Measurements from ENCODE around the gene SHISA7. TPM values are rescaled to one million over a fixed set of nuclear protein-coding genes. Genes with fewer than 3 reads are reported as not detected.
A peak's percentile ranks its signal among the peaks of the same experiment; 100 is the strongest.

The SHISA7 gene
- total RNA-seq (2014; rRNA removed; shearing (Covaris generic)) = not detected in 2 replicates

DNA sequence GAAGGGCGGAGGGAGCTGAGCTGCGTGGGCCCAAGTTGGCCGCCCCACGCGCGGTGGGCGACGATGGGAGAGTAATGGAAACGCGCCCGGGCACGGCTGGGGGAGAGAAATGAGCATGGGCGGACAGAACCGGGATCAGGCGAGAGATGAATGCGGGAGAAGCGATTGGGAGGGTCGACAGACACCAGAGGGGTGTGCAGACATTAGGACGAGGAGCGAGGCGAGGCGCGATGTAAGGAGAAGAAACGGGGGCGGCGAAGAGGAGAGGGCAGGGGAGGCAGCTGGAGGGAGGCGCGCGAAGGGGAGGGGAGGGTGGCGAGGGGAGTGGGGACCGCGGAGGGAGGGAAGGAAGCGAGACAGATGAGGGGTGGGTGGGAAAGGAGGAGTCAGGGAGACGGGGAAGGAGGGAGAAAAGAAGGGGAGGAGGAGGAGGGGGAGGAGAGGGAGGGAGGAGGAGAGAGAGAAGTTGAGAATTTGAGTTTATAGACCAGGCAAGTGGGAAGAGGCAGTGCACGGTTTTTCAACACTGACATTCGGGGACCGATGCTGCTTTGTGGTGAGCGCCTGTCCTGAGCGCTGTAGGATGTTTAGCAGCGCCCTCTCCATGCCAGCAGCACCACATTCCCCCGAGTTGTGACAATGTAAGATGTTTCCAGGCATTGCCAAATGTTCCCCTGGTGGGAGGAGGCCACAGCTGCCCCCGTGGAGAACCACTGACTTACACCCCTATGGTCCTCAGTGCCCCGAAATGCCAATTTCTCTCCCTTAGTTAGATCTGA, at the start of gene SHISA7:
TSS of gene SHISA7 (minus strand) at position 256 of the 779 bp plus-strand sequence. CDS start 437 bp downstream, outside the sequence.
- in situ Hi-C loops (cut with HindIII; ENCODE audit: low sequenced_read_pairs) = no loop called here
- DNase-seq (ENCODE audit: low spot score) = peak; percentile 67

DNA sequence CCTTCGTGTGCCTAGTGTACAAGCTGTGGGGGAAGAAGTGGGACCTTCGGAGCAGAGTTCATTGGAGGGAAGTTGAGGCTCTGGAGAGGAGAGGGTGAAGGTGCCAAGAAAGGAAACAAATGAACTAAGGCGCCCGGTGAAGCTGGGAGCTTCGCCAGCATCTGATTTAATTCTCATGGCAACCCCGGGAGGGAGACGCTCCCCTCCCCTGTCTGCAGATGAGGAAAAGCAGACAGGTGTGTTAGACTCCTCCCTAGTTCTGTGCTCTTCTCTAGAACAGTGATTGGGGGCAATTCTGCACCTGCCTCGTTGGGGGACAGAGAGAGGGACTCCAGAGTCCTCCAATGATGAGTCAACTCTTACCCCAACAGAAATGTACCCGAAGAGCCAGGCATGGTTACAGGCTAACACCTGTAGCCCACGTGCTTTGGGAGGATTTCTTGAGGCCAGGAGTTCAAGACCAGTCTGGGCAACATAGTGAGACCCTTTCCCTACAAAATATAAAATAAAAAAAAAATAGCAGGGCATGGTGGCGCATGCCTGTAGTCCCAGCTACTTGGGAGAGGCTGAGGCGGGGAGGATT, 49.4 kb upstream of the SHISA7 start:
- no peak for DNase-seq (ENCODE audit: low spot score)
- in situ Hi-C loops (cut with HindIII; ENCODE audit: low sequenced_read_pairs) = no loop called here

- DNase-seq (ENCODE audit: low spot score) = no peak
- in situ Hi-C loops (cut with HindIII; ENCODE audit: low sequenced_read_pairs) = no loop called here
Measured at GRCh38 chr19:55491546-55492360, 48.7 kb upstream of the SHISA7 start.

DNA sequence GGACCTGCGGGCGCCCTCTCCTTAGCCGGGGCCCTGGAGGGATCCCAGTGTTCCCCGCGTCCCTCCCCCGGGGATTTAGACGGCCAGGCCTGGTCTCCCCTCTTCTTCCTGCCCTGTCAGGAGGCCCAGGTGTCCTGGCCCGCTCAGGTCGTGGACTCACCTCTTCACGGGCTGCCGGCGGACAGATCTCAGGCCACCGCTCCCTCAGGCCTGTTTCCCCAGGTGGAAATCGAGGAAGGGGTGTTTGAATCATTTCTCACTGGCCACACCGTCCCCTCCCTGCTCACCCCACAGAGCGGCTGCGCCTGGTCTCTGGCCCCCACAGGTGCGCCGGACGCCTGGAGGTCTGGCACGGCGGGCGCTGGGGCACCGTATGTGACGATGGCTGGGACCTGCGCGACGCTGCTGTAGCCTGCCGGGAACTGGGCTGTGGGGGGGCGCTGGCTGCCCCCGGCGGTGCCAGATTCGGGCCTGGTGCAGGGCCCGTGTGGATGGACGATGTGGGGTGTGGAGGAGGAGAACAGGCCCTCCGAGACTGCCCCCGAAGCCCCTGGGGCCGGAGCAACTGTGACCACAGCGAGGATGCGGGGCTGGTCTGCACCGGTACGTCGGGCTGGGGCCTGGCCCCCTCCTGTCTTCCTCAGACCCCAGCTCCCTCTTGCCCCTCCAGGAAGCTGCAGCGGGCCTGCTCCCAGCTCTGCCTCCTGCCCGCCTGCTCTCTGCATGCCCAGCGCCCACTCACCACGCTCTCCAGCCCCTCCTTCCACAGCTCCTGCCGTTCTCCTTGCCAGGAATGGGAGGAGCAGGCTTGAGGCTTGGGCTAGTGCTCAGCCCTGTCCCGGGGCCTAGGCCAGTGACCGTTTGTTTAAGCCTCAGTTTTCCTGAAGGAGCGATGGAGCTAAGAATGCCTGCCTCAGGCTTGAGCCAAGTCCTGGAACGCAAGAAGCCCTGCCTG, 47.7 kb upstream of the SHISA7 start:
- in situ Hi-C loops (cut with HindIII; ENCODE audit: low sequenced_read_pairs) = no loop called here
- no peak for DNase-seq (ENCODE audit: low spot score)

DNA sequence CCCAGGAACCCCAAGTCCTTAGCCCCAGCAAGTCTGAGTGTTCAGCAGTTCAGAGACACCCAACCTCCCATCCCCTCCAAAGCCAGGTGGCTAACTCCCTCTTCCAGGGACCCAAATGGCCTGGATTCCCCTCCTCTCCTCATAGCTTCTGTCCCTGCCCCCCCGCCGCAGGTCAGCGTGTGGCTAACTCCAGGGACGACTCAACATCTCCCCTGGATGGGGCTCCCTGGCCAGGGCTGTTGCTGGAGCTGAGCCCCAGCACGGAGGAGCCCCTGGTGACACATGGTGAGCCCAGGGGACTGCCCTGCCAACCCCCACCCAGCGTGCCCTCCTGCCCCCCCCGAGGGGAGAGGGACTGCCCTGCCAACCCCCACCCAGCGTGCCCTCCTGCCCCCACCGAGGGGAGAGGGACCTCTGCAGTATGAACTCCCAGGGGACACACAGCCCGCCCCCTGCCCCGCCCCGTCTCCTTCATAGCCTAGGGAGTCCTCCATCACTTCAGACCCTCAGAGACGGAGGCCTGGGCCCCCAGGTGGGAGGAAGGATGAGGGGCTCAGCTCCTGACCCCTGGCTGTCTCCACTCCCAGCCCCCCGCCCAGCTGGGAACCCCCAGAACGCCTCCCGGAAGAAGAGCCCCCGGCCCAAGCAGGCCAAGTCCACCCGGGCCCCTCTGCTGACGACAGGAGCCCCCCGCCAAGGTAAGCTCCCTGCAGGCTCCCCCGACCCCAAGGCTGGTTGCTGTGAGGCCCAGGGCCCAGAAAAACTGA, 46.8 kb upstream of the SHISA7 start:
- in situ Hi-C loops (cut with HindIII; ENCODE audit: low sequenced_read_pairs) = no loop called here
- DNase-seq (ENCODE audit: low spot score) = no peak

- DNase-seq (ENCODE audit: low spot score) = peak; percentile 19
- in situ Hi-C loops (cut with HindIII; ENCODE audit: low sequenced_read_pairs) = no loop called here
Measured at GRCh38 chr19:55488986-55489710, 46.0 kb upstream of the SHISA7 start.

DNA sequence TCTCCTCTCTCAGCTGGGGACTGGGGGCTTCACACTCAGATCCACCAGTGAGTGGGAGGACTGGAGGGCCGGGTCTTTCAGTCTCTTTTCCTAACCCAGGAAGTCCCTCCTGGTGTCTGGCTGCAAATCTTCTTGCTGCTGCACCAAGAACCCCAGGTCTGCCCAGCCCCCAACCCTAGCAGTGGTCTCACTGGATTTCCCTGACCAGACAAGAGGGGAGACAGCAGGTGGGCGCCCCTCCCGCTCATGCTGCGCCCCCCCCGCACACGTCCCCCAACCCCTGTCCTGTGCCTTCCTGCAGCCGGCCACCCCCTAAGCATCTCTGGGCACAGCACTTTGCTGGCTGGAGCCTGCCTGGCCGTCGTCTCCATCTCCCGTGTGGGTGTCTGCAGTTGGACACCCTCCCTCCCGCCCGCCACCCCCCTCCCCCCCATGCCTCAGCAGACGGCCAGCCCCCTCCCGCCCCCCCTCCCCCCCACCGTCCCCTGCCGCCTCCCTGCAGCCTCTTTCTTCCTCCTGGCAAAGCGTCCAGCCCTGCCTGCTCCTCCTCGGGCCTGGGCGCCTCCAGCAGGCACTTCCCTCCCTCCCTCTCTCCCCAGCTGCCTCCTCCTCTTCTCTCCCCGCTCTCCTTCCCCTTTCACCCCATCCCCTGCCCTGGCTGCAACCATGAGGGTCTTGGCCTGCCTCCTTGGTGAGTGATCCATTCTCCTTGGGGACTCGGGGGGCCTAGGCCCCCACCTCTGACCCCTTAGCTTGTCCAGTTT, 45.0 kb upstream of the SHISA7 start, which contains the start of gene SSC5D:
TSS of gene SSC5D (plus strand) at position 513 of the 764 bp plus-strand sequence. CDS start at position 667, 154 bp downstream.
- DNase-seq (ENCODE audit: low spot score) = peak; percentile 41
- in situ Hi-C loops (cut with HindIII; ENCODE audit: low sequenced_read_pairs) = no loop called here

- in situ Hi-C loops (cut with HindIII; ENCODE audit: low sequenced_read_pairs) = no loop called here
- peak; percentile 75 for DNase-seq (ENCODE audit: low spot score)
Measured at GRCh38 chr19:55486971-55487923, 44.1 kb upstream of the SHISA7 start.

DNA sequence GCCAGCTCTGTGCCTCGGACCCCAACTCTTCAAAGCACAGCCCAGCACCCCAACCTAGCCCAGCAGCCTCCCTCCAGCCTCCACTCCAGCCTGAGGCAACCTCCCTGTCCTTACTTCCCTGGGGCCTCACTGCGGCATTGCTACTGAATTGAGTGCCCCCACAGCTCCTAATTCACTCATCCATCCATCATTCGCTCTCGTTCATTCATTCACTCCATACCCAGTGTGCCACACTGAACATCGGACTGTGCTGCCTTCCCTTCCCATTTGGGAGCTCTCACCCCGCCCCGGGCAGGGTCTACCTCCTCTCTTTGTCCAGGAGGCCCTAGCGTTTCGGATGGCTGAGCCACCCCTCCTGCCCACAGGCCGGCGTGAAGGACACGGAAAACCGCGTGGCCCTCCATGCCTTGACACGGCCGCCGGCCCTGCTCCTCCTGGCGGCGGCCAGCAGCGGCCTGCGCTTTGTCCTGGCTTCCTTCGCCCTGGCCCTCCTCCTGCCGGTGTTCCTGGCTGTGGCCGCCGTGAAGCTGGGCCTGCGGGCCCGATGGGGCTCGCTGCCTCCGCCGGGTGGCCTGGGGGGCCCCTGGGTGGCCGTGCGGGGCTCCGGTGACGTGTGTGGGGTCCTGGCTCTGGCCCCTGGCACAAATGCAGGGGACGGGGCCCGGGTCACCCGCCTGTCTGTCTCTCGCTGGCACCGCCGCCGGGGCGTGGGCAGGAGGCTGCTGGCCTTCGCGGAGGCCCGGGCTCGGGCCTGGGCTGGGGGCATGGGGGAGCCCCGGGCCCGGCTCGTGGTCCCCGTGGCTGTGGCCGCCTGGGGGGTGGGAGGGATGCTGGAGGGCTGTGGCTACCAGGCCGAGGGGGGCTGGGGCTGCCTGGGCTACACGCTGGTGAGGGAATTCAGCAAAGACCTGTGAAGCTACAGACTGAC, 43.2 kb upstream of the SHISA7 start:
- in situ Hi-C loops (cut with HindIII; ENCODE audit: low sequenced_read_pairs) = no loop called here
- peak; percentile 56 for DNase-seq (ENCODE audit: low spot score)

- in situ Hi-C loops (cut with HindIII; ENCODE audit: low sequenced_read_pairs) = no loop called here
- DNase-seq (ENCODE audit: low spot score) = peak; percentile 23
Measured at GRCh38 chr19:55485439-55486011, 42.4 kb upstream of the SHISA7 start.

DNA sequence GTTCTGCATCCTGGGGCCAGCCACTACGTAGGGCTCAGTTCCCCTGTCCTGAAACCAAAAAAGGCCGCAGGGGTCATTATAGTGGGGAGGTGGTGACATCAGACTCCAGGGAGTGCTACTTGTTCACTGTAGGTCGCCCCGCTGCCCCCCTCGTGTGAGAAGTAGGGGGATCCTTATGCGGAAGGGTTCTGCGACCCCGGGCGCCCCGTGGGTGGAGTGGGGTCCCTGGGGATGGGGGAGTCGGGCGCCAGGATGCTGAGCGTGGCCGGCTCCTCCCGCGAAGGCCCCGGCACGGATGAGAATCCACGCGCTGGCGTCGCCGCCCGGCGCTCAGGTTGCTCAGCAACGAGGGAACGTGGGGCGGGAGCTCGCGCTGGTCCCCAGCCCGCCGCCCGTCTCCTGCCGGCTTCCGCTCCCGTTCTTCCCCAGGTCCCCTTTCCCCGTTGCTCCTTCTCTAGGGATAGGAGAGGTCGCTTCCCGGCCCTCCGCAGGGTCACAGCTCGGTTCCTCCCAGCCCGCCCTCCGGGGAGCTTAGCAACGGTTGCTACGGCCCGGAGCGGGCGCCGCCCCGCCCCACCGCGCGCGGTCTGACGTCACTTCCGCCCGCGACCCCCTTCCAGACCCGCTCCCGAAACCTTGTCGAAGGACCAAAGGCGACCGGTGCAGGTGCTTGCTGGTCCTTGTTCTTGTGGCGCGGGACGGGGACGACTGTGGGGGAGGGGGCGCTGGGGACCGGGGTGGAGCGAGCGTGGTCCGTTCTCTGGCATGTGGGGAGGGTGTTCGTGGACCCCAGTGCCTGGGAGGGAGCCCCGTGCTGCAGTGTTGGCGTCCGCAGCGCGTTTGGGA, 41.7 kb upstream of the SHISA7 start, which contains the start of gene NAT14:
TSS of gene NAT14 (plus strand) at position 596 of the 846 bp plus-strand sequence. CDS start 521 bp downstream, outside the sequence.
- peak; percentile 58 for DNase-seq (ENCODE audit: low spot score)
- in situ Hi-C loops (cut with HindIII; ENCODE audit: low sequenced_read_pairs) = no loop called here

DNA sequence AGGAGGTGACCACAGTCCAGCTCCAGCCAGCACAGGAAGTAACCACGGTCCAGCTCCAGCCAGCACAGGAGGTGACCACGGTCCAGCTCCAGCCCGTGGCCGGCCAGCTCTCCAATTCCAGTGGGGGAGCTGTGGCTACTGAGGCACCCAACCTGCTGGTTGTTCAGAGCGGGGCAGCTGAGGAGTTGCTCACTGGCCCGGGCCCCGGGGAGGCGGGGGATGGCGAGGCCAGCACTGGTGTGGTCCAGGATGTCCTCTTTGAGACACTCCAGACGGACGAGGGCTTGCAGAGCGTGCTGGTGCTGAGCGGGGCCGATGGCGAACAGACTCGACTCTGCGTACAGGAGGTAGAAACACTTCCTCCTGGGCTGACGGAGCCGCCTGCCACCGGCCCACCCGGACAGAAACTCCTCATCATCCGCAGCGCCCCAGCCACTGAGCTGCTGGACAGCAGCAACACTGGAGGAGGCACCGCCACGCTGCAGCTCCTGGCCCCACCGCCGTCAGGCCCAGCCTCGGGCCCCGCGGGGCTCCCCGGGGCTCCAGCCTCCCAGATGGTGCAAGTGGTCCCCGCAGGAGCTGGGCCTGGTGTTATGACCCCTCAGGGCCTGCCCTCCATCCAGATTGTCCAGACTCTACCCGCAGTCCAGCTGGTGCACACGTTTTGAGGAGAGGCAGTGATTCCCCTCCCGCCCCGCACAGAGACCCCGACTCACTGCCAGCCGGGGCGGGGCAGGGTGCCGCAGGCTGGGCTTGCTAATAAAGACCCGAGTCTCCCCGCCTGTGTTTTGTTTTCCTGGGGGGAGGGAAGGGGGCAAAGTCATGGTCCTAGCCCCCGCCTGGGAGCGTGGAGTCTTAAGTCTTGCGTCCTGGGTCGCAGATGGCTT, 40.8 kb upstream of the SHISA7 start:
- DNase-seq (ENCODE audit: low spot score) = no peak
- in situ Hi-C loops (cut with HindIII; ENCODE audit: low sequenced_read_pairs) = no loop called here

Data from G401 (cell line).